GM19099 (cell line): ENCODE measurements around the gene ISCA2.

ENCODE experiments used
- POLR2A ChIP-seq: IDR thresholded peaks from 3 replicates; pipeline ENCODE4 v1.6.1; 2011; ENCODE audit warnings: low read depth; ENCODE audit not compliant: insufficient read length; ENCODE audit errors: extremely low read depth

The ISCA2 gene

GRCh38 chr14:74527736-74528280 lies 34.2 kb downstream of the ISCA2 start:
- TF ChIP-seq POLR2A: no peak

- no peak for TF ChIP-seq POLR2A
These were observed 34.8 kb downstream of the ISCA2 start for GRCh38 chr14:74528406-74528805.

GRCh38 chr14:74528886-74529285 lies 35.3 kb downstream of the ISCA2 start:
- TF ChIP-seq POLR2A: no peak

- TF ChIP-seq POLR2A: no peak
These were observed 37.4 kb downstream of the ISCA2 start for GRCh38 chr14:74531006-74531405.

GRCh38 chr14:74531467-74531866 lies 37.9 kb downstream of the ISCA2 start:
- no peak for TF ChIP-seq POLR2A

- TF ChIP-seq POLR2A: no peak
These were observed 38.7 kb downstream of the ISCA2 start for GRCh38 chr14:74532246-74532645.

- no peak for TF ChIP-seq POLR2A
These were observed 40.0 kb downstream of the ISCA2 start for GRCh38 chr14:74533576-74533975.

- TF ChIP-seq POLR2A: no peak
These were observed 42.3 kb downstream of the ISCA2 start for GRCh38 chr14:74535756-74536325.

GRCh38 chr14:74538411-74539391 lies 45.1 kb downstream of the ISCA2 start:
- no peak for TF ChIP-seq POLR2A

GRCh38 chr14:74539503-74539902 lies 45.9 kb downstream of the ISCA2 start:
- no peak for TF ChIP-seq POLR2A

GRCh38 chr14:74541225-74541624 lies 47.7 kb downstream of the ISCA2 start:
- no peak for TF ChIP-seq POLR2A

- no peak for TF ChIP-seq POLR2A
These were observed 48.6 kb downstream of the ISCA2 start for GRCh38 chr14:74542056-74542685.

- no peak for TF ChIP-seq POLR2A
These were observed 50.3 kb downstream of the ISCA2 start for GRCh38 chr14:74543771-74544438.

GRCh38 chr14:74545386-74545785 lies 51.8 kb downstream of the ISCA2 start:
- no peak for TF ChIP-seq POLR2A

- TF ChIP-seq POLR2A: no peak
These were observed 52.9 kb downstream of the ISCA2 start for GRCh38 chr14:74546416-74546815.
